Activated CD4-positive, CD25-positive, alpha-beta regulatory T cell treated with anti-CD3 and anti-CD28 coated beads, Interleukin-2, amount 50 U/mL, for 16 hours (primary cell): ENCODE results near the gene SUPT6H.
A peak's percentile ranks its signal among the peaks of the same experiment; 100 is the strongest.

ENCODE experiments used
- DNase-seq: peaks from one replicate; pipeline ENCODE4 v3.0.0-alpha.2; 2020; ENCODE audit warnings: low read depth, low spot score

Gene SUPT6H

GRCh38 chr17:28700830-28701492 is 39.0 kb downstream of the SUPT6H start:
- no peak for DNase-seq

DNA sequence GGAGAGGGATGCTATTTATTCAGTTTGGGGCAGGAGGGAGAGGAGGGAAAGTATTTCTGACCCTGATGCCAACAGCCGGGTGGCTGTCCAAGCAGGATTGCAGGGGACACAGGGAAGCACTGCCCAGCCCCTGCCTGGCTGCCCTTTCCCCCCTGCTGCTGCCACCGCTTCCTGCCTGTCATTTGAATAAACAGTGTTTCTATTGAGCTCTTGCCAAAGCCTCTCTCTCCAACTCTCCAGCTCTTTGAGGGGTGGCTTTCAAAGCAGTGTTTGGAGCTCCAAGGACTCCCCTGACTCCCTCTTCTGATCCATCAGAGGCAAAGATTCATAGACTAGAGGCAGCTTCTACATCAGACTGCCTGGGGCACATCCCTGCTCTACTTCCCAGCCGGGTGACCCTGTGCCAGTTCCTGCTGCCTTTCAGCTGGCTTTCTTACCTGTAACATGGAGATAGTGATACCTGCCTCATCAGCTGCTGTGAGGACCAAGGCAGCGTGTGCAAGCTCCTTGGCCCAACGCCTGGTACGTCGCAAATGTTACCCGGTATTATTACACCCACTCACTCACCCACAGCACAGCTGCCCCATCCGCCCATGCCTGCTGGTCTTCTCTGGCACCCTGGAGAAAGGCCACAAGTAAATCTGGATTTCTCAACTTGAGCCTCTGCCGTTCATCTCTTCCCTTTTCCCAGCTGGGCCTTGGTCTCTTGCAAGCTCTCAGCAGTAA is 40.2 kb downstream of the SUPT6H start:
- no peak for DNase-seq

- DNase-seq = no peak
These were observed 40.7 kb downstream of the SUPT6H start for GRCh38 chr17:28702752-28703150.

- no peak for DNase-seq
These were observed 41.7 kb downstream of the SUPT6H start for GRCh38 chr17:28703552-28704218.

- no peak for DNase-seq
These were observed 42.3 kb downstream of the SUPT6H start for GRCh38 chr17:28704219-28704858.

GRCh38 chr17:28705074-28705659 is 43.2 kb downstream of the SUPT6H start:
- no peak for DNase-seq

DNA sequence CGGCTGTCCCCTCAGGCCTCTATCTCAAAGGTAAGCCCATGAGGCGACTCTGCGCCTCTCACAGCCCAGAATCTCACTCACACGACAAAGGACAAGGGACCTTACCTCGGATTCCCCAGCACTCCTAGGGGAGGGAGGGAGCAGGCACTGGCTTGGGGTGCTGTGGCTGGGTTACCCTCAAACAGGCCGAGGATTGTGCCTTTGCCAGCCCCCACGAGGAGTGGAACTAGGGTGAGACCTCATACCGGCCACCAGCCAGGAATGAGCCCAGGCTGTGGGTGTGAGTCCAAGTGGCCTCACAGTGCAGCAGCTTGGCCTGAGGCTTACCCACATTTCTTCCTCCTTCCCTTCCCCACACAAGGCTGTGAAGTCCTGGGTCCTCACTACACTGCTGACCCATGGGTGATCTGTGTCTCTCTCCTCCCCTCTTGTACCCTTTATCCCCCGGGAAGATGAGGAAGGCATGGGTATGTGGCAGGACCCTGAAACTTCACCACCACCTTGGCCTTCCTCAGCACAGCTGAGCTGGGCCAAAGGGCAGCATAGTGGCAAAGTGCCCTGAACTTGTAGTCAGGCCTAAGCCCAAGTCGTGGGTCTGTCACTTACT is 43.8 kb downstream of the SUPT6H start:
- no peak for DNase-seq

GRCh38 chr17:28706471-28707338 is 44.7 kb downstream of the SUPT6H start:
- no peak for DNase-seq

GRCh38 chr17:28707339-28707720 is 45.3 kb downstream of the SUPT6H start:
- no peak for DNase-seq

DNA sequence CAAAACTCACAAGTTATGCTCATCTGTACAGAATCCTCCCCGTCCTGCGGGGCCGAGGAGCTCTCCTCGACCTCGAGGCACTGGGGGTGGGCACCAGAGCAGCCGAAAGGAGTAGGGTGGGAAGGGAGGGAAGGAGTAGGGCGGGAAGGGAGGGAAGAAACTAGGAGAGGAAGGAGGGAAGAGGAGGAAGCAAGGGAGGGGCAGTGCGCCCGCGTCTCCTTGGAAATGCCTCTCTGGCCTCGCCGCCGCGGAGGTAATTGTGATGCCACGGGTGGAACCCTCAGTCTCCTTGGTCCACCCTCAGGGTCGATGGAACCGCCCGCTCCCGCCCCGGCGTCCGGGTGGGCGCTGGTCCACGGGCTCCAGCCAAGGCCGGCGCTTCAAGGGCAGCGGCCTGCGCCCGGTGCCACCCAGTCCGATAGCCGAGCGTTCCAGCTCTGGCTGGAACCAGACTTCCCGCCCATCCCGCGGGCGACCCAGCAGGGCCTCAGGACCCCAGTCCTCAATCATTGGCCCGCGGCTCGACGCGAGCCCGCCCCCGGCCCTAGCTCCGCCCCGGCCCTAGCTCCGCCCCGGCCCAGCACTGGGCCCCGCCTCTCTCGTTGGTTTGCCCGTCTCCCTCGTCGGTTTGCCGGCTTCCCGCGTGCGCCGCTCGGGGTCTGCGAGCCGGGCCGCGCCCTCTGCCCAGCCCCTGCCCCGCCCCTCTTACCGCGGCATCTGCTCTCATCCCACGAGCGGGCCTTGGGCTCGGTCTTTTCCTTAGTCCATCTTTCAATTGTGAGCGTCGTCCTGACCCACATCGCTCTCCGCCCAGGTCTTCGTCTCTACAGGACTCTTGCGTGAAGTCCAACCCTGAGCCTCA is 49.1 kb downstream of the SUPT6H start:
- DNase-seq = peak; percentile 77

- no peak for DNase-seq
These were observed 49.7 kb downstream of the SUPT6H start, which contains the start of gene PROCA1 for GRCh38 chr17:28711723-28712031. PROCA1 (minus strand) TSS chr17:28711888; CDS start chr17:28711660, 228 bp downstream.

DNA sequence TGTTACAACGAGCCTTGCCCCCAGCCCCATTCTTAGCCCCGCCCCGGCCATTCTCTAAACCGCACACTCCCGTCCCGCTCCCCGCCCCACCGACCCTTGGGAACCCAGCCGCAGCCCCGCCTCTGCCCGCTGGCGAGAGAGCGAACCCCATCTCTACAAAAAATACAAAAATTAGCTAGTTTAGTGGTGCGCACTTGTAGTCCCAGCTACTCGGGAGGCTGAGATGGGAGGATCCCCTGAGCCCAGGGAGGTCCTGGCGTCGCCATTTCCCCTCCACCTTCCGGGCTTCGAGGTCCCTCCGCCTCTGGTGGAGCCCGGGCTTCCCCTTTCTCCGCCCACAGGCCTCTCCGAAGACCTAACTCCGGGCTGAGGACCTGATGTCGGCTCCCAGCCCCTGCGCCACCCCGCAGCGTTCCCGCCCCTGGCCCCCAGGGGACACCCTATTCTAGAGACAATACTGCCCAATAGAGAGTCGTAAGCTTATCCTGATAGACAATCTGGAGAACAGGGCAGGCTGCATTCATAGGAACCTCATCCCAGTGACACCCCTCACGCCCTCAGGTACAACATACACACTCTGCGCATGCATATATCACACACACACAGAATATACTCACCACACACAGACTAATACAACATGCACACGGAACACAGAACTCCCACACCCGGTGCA is 50.2 kb downstream of the SUPT6H start:
- peak; percentile 38 for DNase-seq

GRCh38 chr17:28712705-28713415 is 50.9 kb downstream of the SUPT6H start:
- no peak for DNase-seq

GRCh38 chr17:28714281-28714680 is 52.3 kb downstream of the SUPT6H start:
- DNase-seq = no peak

DNA sequence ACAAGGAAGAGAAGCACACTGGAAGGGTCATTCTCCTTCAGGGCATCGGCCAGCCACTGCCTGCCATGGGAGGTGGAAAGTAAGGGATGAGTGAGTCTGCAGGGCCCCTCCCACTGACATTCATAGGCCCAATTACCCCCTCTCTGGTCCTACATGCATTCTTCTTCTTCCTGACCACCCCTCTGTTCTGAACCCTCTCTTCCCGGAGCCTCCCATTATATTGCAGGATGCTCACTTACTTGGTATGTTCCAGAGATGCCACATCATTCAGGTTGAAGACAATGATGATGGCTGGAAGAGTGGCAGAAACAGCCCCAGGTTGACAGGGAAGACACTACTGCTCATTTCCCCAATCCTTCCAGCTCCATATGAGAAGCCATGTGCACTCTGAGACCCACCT is 53.2 kb downstream of the SUPT6H start:
- DNase-seq = no peak

DNA sequence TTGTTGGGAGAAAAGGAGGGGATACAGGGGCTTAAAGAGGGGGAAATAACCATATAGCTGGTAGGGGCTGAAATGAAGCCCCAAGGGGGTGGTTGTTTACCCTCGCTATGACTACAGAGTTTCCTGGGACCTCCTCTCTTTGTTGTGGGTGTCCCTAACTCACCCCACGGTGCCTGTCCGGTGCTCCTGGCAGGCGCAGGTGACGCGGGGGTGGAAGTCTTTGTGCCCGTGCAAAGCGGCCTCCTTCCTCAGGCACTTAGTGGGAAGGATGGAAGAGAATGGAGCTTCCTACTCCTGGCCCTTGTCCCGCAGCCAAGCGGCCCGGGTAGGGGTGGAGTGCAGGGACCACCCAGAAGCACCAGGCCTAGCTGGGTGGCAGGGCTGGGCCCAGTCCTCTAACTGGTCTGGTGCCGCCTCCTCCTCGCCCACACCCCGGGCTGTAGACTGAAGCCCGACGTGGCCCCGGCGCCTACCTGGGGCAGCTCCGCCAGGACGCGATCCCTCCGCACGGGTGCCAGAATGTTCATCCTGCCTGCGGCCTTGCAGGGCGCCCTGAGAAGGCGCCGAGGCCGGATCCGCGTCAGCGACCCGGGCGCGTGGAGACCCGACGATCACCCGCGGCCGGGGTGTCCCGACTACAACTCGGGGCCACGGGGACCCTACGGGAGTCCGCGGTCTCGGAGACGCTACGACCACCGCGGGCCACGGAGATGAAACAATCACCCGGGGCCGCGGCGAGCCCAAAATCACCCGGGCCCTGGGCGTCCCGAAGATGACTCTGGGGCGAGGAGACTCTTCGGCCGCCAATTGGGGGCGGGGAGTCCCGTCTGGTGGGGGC is 55.0 kb downstream of the SUPT6H start:
- no peak for DNase-seq

GRCh38 chr17:28717578-28718332 is 55.8 kb downstream of the SUPT6H start, which contains the start of gene RAB34:
RAB34 (minus strand) TSS chr17:28717868; CDS start chr17:28717266, 602 bp downstream.
- no peak for DNase-seq
